ENCODE data around the gene DUSP7.

DNA sequence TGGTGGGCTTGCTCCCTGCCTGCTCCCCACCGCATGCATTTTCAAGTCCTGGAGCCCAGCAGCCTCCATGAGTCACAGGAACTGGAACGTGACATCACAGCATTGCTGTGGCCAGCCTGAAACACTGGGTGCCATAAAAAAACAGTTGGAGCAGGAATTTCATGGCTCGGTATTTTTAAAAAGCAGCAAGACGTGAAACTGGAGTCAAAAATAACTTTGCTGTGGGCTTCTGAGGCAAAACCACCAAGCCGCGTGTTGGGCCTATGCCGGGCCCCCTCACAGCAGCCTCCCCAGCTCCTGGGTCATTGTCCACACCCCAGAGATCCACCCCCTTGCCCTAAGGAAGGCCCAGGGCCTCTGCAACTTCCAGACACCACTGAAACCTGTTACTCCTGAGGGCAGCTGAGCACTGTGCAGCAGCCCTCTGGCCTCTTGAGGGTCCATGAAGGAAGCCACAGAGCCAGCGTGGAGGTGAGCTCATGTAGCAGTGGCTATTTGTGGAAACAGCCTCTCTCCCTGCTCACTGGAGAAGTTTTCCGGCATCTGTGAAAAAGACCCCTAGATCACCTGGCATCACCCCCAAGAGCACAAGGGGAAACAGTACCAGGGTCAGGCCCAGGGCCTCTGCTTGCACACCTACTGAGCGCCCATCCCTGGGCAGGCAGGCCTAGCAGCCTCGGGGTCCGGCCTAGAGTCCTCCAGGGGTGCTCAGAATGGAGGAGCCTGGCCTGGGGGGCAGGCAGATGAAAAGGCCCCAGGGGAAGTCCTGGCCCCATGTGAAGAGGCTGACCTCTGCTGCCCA is 34.0 kb upstream of the DUSP7 start:
- TF ChIP-seq CTBP1 (IDR thresholded peaks at IDR 0.05; ENCODE audit: borderline replicate concordance) = no peak
- no peak for TF ChIP-seq LARP7 (IDR thresholded peaks at IDR 0.05)
- no peak for TF ChIP-seq SETDB1 (IDR thresholded peaks at IDR 0.05; ENCODE audit: low read length)
- no peak for TF ChIP-seq CREM (IDR thresholded peaks at IDR 0.05; ENCODE audit: low read depth)
- TF ChIP-seq, protein P1, sequence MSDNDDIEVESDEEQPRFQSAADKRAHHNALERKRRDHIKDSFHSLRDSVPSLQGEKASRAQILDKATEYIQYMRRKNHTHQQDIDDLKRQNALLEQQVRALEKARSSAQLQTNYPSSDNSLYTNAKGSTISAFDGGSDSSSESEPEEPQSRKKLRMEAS (CRISPR knock-in tag; IDR thresholded peaks at IDR 0.05) = no peak
